ENCODE data around the gene MEIOSIN.

MEIOSIN gene

DNA sequence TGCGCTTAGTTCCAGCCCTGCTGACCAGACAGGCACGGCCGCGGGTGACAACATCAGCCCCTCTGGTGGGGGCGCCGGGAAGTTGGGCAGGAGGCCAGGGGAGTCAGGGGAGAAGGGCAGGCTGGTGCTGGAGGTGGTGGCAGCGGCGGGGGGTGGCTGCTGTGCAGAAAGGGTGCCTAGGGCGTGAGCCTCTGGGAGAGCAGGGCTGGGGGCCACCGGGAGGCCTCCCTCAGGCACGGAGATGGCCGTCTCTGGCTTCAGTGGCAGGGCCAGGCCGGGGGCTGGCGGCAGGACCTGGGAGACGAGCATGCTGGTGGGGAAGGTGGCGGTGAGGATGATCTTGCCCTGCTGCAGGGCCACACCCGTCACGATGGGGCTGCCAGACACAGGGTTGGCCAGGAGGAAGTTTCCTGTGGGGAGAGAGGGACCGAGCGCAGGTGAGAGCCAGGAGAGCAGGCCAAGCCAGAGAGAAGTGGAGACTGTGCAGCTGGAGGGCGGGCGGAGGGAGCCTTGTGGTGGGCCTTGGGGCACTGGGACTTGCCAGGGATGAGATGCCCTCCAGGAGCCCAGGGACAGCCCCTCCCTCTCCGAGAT lies 32.6 kb downstream of the MEIOSIN start:
- no peak for DNase-seq

DNA sequence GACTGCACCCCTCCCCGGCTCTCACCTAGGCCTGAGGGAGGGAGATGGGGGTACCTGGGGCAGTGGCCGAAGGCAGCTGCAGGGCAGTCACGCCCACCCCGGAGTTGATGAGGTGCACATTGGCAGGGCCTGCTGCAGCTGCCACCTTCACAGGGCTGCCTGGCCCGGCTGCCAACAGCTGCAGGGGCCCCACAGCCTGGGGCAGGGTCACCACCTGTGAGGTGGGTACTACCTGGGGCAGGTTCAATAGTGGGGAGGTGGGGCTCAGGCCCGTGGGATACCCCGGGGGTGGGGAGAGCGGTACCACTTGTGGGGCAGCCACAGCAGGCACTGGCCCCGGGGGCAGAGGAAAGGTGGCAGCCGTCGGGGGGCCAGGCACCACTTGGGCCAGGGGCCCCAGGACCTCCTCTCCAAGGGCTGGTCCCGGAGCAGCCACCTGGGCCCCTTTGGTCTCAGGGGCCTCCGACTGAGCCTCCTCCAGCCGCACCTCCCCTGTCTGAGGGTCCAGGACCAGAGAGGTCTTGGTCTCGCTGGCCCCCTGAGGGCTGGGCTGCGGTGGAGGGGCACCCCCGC lies 33.1 kb downstream of the MEIOSIN start:
- no peak for DNase-seq

GRCh38 chr19:45766869-45767346 lies 33.7 kb downstream of the MEIOSIN start:
- DNase-seq, result no peak

DNA sequence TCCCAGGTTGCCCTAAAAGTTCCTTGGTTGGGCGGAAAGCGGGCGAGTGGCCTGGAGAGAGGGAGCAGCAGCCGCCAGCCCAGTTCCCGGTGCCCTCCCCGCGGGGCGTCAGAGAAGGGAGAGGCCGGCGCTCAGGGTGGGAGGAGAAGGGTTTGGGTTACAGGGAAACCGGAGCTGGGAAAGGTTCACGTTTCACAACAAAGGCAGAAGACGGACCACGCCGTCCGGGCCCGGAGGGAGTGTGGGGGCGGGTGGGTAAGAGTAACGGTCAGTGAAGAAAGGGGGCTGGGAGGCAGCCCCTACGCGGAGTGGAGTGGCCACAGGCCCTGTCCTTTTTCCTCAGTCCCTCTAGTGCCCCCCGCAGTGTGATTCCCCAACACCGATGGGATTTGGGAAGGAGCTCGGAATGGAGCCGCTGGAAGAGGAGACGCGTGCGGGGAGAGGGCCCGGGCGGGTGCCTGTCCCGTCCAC lies 34.2 kb downstream of the MEIOSIN start:
- DNase-seq, result no peak

DNA sequence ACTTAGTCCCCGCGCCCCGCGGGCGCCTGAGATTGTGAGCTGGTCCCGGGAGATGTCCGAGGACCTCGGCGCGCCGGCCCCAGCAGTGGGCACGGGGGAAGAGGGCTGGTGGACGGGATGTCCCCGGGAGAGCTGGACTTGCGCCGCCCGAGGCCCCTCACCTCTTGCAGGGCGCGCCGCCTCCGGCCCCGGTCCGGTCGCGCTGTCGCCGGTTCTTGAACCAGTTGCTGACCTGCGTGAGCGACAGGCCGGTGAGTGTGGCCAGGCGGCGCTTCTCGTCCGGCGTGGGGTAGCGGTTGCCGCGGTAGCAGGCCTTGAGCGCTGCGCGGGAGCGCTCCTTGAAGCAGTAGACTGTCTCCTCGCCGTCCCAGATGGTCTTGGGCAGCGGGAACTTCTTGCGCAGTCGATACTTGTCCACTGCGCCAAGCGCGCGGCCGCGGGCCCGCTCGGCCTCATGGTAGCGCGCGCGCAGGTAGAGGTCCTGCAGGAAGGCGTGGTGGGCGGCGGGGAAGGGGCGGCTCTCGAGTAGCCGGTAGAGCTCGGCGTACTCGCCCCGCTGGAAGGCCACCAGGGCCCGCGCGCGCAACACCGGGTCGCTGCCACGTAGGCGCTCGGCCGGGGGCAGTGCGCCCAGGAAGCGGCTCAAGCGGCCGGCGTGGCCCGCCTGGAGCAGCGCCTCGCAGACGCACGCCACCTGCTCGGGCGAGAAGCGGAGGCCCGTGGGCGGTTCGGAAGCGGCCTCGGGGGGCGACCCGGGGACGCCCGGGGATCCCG lies 34.8 kb downstream of the MEIOSIN start:
- DNase-seq, result no peak

DNA sequence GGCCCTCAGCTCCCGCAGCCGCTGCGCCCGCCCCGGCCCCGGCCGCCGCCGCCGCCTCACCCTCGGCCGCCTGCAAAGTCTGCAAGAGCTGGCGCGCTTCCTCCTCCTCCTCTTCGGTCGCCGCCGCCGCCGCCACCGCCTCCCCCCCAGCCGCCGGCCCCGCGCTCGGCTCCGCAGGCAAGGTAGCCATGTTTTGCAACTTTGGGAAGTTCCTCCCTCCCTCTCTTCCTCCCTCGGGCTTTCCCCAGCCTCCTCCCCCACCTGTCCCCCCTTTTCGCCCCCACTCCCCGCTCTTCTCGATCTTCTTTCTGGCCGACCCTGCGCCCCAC lies 35.4 kb downstream of the MEIOSIN start:
- peak; percentile 36 for DNase-seq

- DNase-seq, result peak; percentile 98
These were observed 35.9 kb downstream of the MEIOSIN start, which contains the start of gene SIX5 for GRCh38 chr19:45768984-45769782. Gene SIX5 (minus strand): TSS chr19:45769252. CDS start chr19:45768844, 408 bp downstream.

GRCh38 chr19:45769821-45770191 lies 36.6 kb downstream of the MEIOSIN start:
- DNase-seq, result peak; percentile 28

- DNase-seq, result peak; percentile 94
These were observed 37.2 kb downstream of the MEIOSIN start for GRCh38 chr19:45770192-45771101.

- DNase-seq, result no peak
These were observed 38.2 kb downstream of the MEIOSIN start for GRCh38 chr19:45771311-45771933.

GRCh38 chr19:45772130-45772840 lies 39.0 kb downstream of the MEIOSIN start:
- DNase-seq, result no peak

DNA sequence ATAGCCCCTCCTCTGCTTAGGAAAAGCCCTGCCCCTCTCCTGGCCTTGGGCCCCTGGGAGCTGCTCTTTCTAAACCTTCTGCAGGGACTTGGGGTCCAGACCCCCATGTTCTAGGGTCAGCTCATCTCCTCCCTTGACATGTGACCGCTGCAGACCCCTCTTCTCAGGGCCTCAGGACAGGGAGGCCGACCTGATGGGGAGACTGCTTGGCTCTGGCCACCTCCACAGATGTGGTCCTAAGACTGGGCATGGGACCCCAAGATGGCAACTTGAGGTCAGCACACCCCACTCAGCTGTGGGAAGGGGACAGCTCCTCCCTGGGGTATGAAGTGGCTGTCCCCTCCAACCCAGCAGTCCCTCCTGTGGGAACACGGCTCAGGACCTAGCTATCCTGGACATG lies 39.7 kb downstream of the MEIOSIN start:
- DNase-seq, result no peak

DNA sequence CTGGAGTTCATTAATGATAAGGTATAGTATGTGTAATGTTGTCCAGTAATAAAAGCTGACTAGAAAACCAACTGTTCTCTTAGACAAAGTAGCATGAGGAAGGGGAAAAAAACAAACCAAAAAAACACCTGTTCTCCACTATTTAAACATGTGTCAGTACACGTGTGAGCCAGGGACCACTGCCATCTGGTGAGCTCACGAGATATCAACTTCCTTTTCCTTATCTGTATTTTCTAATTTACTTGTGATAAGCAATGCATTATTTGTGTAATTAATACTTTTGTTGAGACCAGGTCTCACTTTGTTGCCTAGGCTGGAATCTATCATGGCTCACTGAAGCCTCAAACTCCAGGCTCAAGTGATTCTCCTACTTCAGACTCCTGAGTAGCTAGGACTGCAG lies 40.1 kb downstream of the MEIOSIN start:
- DNase-seq, result no peak

- no peak for DNase-seq
These were observed 41.5 kb downstream of the MEIOSIN start for GRCh38 chr19:45774765-45775164.

GRCh38 chr19:45777395-45777961 lies 44.2 kb downstream of the MEIOSIN start:
- no peak for DNase-seq

- no peak for DNase-seq
These were observed 44.9 kb downstream of the MEIOSIN start for GRCh38 chr19:45778010-45778661.

GRCh38 chr19:45779231-45780145 lies 46.2 kb downstream of the MEIOSIN start:
- peak; percentile 75 for DNase-seq

- no peak for DNase-seq
These were observed 46.9 kb downstream of the MEIOSIN start for GRCh38 chr19:45780146-45780447.

All from suppressor macrophage treated with lipopolysaccharide for 4 hours (primary cell).